ENCODE results near the gene ALG12.

ALG12 gene

DNA sequence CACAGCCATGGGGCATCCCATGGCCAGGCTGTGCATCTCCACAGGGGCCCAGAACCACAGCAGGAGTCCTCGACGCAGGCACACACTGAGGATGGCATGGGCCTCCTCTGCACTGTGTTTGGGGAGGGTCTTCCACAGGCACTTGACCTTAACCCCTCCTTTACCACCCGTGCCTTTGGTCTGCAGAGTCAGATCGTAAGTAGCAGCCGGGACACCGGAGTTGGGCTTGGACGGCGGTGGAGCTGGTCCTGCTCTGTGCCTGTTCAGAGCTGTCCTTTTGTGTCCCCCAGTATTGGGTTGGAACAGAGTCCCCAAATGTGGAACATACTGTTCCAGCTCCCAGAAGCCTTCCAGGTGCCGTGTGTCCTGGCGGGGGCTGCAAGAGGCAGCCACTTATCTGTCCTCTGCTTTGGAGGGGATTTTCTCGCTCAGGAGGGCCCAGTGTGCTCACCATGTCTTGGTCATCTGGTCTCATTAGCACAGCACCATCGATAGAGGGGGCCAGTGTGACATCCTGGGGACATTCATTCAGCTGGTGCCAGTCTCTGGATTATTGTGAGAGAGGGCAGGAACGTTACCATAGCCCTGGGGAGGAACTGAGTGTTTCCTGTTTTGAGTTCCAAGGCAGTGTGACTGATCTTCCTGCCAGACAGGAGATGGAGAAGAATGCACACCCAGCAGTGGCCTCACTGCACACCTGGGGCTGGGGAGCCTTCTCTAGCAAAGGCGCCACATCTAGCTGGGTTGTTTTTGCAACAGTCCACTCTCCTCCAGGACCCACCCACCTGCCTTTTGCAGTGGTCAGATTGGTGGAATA, 12.6 kb upstream of the ALG12 start:
- no peak overlapping the region for H3K4me3 ChIP-seq (ENCODE audit: low read length)
- peak; percentile 66 for DNase-seq (ENCODE audit: low read depth)

DNA sequence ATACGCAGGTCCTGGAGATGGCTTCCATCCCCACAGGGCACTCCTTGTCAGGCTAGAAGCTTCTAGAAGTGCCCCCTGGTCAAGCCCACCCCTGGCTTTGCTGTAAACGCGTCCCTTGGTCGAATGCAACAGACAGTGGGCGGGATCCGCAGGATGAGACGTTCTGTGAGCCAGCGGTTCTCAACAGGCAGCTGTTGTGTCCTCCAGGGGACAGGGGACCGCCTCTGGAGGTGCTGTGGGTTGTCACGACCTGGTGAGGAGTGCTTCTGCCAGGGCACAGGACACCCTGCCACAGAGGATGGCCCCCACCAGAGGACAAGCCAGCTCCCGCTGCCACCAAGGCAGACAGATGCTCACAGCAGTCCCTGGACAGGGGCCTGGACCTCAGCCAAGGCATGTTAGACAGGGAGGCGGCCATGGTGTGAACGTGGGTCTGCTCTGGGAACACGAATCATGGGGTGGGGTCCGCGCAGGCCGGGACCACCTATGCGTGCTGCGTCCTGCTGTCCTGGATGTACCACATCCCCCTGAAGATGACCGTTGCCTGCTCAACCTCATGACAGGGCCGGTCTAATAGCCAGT, 11.8 kb upstream of the ALG12 start:
- DNase-seq (ENCODE audit: low read depth) = no peak
- Histone ChIP-seq H3K36me3 (ENCODE audit: control insufficient read depth, insufficient read depth, low read length, severe bottlenecking) (peaks cover 9% of the 10 kb centered on the region), H3K4me1 (ENCODE audit: control insufficient read depth, insufficient read depth, low read length) (peaks cover 31% of the 10 kb centered on the region), H3K4me3 (ENCODE audit: low read length) (no peak overlapping the region), H3K27me3 (replicated peaks; ENCODE audit: control insufficient read depth, insufficient read depth, low read length) (no peaks in the 10 kb centered on the region), H3K9ac (ENCODE audit: low read length) (no peak overlapping the region), H3K9me3 (ENCODE audit: control insufficient read depth, low read length) (no peaks in the 10 kb centered on the region)

More for the DNA sequence above, 12.6 kb upstream of the ALG12 start:
- Histone ChIP-seq H3K36me3 (ENCODE audit: control insufficient read depth, insufficient read depth, low read length, severe bottlenecking) (peaks cover 3% of the 10 kb centered on the region), H3K9ac (ENCODE audit: low read length) (no peak overlapping the region), H3K9me3 (ENCODE audit: control insufficient read depth, low read length) (no peaks in the 10 kb centered on the region), H3K27me3 (replicated peaks; ENCODE audit: control insufficient read depth, insufficient read depth, low read length) (no peaks in the 10 kb centered on the region), H3K4me1 (ENCODE audit: control insufficient read depth, insufficient read depth, low read length) (peaks cover 31% of the 10 kb centered on the region)

DNA sequence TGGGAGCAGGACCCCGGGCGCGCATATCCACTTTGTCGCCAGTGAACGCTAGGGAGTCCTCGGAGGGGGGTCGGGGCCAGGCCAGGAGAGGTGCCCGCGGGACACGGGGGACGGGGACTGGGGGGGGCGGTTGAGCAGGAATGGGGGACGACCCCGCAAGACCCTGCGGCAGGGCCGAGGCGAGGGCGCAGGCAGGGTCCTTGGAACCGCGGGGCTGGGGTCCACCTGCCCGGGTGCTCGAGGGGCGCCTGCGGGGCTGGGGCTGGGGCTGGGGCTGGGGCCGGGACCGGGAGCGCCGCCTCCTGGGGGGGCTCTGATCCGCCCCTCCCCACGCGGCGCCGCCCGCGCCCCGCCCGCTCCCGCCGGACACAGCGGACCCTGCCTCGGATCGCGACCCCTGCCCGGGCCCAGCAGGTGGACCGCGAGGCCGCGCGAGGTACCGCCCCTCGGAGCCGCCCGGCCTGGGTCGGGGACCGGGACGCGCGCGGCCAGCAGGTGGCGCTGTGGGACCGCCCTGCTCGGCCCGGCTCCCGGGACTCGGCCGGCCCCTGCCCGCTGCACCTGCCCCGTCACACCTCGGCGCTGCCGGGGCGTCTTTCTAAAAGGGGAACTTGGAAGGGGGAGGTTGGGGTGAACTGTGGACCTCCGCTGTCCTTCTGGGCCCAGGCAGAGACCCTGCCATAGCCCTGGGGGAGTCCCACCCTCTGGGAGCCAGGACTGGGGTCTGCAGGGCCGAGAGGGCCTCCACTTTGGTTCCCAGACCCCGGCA, 11.2 kb upstream of the ALG12 start:
- Histone ChIP-seq H3K4me3 (ENCODE audit: low read length) (no peak overlapping the region), H3K9ac (ENCODE audit: low read length) (no peak overlapping the region), H3K9me3 (ENCODE audit: control insufficient read depth, low read length) (no peaks in the 10 kb centered on the region), H3K27me3 (replicated peaks; ENCODE audit: control insufficient read depth, insufficient read depth, low read length) (no peaks in the 10 kb centered on the region), H3K36me3 (ENCODE audit: control insufficient read depth, insufficient read depth, low read length, severe bottlenecking) (peaks cover 10% of the 10 kb centered on the region), H3K4me1 (ENCODE audit: control insufficient read depth, insufficient read depth, low read length) (peaks cover 27% of the 10 kb centered on the region)
- DNase-seq (ENCODE audit: low read depth) = peak; percentile 77

DNA sequence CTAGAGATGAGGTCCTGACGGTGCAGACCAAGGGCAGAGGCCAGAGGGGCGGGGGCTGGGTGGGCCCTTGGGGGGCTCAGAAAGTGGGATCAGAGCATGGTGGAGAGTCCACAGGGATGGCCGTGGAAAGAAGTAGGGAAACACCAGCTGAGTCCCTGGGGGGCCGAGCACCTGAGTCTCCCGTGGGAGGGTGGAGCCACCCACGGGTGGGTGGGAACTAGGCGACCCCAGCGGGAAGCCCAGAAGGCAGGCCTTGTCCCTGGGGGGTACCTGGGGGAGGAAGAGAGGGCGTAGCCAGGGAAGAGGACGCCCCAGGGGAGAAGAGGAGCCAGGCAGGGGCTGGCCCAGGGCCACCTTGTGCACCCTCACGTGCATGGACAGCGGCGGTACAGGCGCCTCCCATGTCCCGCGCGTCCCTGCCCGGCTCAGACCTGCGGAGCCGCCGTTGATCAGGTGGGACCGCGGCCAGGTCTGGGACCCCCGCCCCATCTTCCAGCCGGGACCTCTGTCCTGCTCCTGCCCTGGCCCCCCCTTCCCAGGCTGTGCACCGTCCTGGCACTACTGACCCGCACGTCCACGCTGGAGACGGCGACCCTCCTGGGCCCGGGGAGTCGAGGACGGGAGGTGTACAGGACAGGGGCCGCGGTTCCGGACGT, 10.4 kb upstream of the ALG12 start:
- Histone ChIP-seq H3K27me3 (replicated peaks; ENCODE audit: control insufficient read depth, insufficient read depth, low read length) (no peaks in the 10 kb centered on the region), H3K9ac (ENCODE audit: low read length) (no peak overlapping the region), H3K4me1 (ENCODE audit: control insufficient read depth, insufficient read depth, low read length) (peaks cover 19% of the 10 kb centered on the region), H3K36me3 (ENCODE audit: control insufficient read depth, insufficient read depth, low read length, severe bottlenecking) (peaks cover 10% of the 10 kb centered on the region), H3K9me3 (ENCODE audit: control insufficient read depth, low read length) (no peaks in the 10 kb centered on the region), H3K4me3 (ENCODE audit: low read length) (no peak overlapping the region)
- no peak for DNase-seq (ENCODE audit: low read depth)

DNA sequence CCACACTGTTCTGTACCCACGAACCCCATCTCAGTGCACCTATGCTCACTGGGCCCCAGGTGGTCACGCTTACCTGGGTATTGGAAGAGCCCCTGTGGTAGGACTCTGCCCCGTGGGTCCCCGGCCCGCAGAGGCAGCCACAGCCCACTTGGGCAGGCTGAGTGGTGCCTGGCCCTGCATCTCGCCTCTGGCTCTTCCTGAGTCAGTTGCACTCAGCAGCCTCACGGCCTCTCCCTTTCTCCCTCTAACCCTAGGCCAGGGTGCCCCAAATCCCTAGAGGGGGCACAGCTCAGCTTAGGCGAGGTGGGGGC, 9.9 kb upstream of the ALG12 start:
- Histone ChIP-seq H3K9ac (ENCODE audit: low read length) (no peak overlapping the region), H3K27me3 (replicated peaks; ENCODE audit: control insufficient read depth, insufficient read depth, low read length) (no peaks in the 10 kb centered on the region), H3K36me3 (ENCODE audit: control insufficient read depth, insufficient read depth, low read length, severe bottlenecking) (peaks cover 13% of the 10 kb centered on the region), H3K4me3 (ENCODE audit: low read length) (no peak overlapping the region), H3K9me3 (ENCODE audit: control insufficient read depth, low read length) (no peaks in the 10 kb centered on the region), H3K4me1 (ENCODE audit: control insufficient read depth, insufficient read depth, low read length) (peaks cover 14% of the 10 kb centered on the region)
- DNase-seq (ENCODE audit: low read depth) = no peak

DNA sequence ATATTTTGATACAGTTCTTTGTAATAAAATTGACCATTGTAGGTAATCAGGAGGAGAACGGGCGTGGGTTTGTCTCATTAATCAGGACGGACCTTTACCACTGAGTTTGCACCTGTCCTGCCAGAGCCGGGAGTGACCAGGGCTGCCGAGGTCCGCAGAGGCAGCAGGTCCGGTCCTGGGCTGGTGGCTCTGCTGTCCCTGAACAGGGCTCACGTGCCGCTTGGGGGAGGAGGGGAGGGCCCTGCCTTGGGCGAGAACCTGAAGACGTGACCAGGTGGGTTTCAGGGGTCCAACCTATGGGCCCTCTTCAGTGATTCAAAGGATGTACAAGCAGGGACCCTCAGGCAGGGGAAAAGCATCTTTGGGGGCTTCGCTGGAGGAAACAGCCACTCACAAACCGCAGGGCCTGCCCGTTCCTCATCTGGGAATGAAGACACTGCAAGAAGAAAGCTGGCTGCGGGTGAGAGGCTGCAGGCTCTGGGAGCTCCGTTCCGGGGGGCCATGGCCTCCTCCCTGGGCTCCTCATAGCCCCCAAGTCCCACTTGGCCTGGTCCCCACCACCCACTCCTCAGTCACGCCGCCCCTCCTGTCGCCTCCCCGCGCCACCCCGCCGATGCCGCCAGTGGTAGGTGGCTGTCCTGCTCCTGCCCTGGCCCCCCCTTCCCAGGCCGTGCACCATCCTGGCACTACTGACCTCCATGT, 9.4 kb upstream of the ALG12 start:
- H3K9me3 ChIP-seq (ENCODE audit: control insufficient read depth, low read length) = no peaks in the 10 kb centered on the region
- H3K9ac ChIP-seq (ENCODE audit: low read length) = no peak overlapping the region
- H3K36me3 ChIP-seq (ENCODE audit: control insufficient read depth, insufficient read depth, low read length, severe bottlenecking) = peaks cover 13% of the 10 kb centered on the region
- no peak overlapping the region for H3K4me3 ChIP-seq (ENCODE audit: low read length)
- peaks cover 11% of the 10 kb centered on the region for H3K4me1 ChIP-seq (ENCODE audit: control insufficient read depth, insufficient read depth, low read length)
- H3K27me3 ChIP-seq (replicated peaks; ENCODE audit: control insufficient read depth, insufficient read depth, low read length) = no peaks in the 10 kb centered on the region
- DNase-seq (ENCODE audit: low read depth) = no peak

DNA sequence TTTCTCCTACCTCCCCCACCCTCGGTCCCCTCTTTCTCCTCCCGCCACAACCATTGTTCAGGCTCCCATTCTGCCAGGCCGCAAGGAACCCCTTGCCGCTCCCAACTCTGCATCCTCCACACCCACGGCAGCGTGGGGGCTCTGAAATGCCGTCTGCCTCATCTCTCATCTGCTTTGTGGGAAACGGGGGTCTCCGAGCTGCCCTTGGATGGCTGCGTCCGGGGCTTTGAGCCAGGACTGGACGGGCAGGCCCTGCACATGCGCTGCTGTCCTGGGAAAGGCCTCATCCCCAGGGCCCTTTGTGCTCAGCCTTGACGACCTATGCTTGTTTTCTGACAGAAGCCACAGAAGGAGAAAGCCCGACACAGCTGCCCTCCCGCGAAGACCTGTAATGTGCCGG, 8.7 kb upstream of the ALG12 start:
- Histone ChIP-seq H3K4me1 (ENCODE audit: control insufficient read depth, insufficient read depth, low read length) (peaks cover 11% of the 10 kb centered on the region), H3K9me3 (ENCODE audit: control insufficient read depth, low read length) (no peaks in the 10 kb centered on the region), H3K4me3 (ENCODE audit: low read length) (no peak overlapping the region), H3K36me3 (ENCODE audit: control insufficient read depth, insufficient read depth, low read length, severe bottlenecking) (peaks cover 13% of the 10 kb centered on the region), H3K27me3 (replicated peaks; ENCODE audit: control insufficient read depth, insufficient read depth, low read length) (no peaks in the 10 kb centered on the region), H3K9ac (ENCODE audit: low read length) (no peak overlapping the region)
- no peak for DNase-seq (ENCODE audit: low read depth)

DNA sequence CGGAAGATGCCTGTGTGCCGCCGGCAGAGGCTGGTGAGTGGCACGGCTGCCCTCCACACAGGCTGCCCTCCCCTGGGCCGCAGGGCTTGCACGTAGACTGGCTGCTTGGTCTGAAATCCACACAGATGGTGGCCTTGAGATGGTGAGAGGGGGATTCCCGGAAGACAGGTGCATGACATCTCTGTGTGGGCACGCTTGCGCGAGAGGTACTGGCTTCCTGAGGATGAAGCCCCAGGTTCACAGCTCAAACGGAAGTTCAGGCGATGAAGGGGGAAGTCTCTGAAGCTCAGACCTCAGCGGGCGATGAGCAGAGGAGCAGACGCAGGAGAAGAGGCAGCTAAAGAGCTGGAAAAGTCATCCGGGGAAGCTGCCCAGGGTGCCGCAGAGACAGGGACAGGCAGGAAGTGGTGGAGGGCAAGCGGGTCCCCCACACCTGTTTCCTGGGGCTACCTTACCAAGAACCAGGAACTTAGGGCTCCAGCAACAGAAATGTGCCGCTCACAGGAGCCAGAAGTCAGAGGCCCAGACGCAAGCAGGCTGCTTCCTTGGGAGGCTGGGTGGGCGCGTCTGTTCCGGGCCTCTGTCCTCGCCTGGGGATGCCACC, 7.4 kb upstream of the ALG12 start:
- peaks cover 5% of the 10 kb centered on the region for H3K4me1 ChIP-seq (ENCODE audit: control insufficient read depth, insufficient read depth, low read length)

DNA sequence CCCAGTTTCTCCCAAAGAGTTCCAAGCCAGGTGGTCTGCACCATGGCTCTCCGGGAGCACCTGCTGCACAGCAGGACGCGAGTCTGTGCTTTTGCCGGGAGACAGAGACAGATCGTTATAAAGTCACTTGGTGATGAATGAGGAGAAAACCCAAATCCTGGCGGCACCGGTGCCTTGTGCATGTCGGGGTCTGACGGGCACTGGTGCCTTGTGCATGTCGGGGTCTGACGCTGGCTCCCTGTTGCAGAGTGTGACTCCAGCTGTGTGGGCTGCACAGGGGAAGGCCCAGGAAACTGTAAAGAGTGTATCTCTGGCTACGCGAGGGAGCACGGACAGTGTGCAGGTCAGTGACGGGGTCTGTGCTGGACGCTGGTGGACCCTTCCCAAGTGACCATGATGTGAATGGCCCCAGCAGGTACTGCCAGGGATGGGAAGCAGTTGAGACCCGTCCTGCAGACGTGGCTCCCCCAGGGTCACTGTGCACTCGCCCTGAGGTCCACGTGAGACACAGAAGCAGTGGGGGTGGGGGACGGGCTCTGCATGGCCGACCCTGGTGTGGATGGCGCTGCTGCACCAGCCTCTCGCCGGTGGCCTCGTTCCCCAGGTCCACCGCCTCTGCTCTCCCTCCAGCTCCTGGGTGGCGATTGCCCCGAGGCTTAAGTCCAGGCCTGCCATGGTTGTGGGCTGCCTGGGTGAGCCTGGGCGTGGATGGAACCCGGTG, 6.0 kb upstream of the ALG12 start:
- Histone ChIP-seq H3K27me3 (replicated peaks; ENCODE audit: control insufficient read depth, insufficient read depth, low read length) (no peaks in the 10 kb centered on the region), H3K4me3 (ENCODE audit: low read length) (no peak overlapping the region), H3K36me3 (ENCODE audit: control insufficient read depth, insufficient read depth, low read length, severe bottlenecking) (peaks cover 13% of the 10 kb centered on the region), H3K9ac (ENCODE audit: low read length) (no peak overlapping the region), H3K4me1 (ENCODE audit: control insufficient read depth, insufficient read depth, low read length) (peaks cover 5% of the 10 kb centered on the region), H3K9me3 (ENCODE audit: control insufficient read depth, low read length) (no peaks in the 10 kb centered on the region)
- DNase-seq (ENCODE audit: low read depth) = no peak

More for the DNA sequence above, 7.4 kb upstream of the ALG12 start:
- no peaks in the 10 kb centered on the region for H3K27me3 ChIP-seq (replicated peaks; ENCODE audit: control insufficient read depth, insufficient read depth, low read length)
- peaks cover 13% of the 10 kb centered on the region for H3K36me3 ChIP-seq (ENCODE audit: control insufficient read depth, insufficient read depth, low read length, severe bottlenecking)
- no peaks in the 10 kb centered on the region for H3K9me3 ChIP-seq (ENCODE audit: control insufficient read depth, low read length)
- no peak overlapping the region for H3K4me3 ChIP-seq (ENCODE audit: low read length)
- H3K9ac ChIP-seq (ENCODE audit: low read length) = no peak overlapping the region
- DNase-seq (ENCODE audit: low read depth) = no peak

DNA sequence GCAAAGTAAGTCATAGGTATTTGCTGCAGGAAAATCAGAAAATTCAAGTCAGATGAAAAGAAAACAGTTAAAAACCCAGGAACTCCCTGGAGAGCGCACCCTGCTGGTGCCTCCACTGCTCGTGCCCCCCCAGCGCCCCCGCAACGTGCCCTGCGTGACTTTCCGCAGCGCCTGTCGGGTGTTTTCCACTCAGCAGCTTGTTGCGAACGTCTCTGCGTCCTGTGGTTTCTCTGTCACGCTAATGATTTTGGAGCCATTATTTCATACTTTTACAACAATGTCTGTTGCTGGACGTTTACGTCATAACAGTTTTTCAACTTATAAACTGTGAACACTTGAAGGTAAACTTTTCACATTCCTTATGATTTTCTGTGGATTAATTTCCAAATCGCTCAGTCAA, 5.2 kb upstream of the ALG12 start:
- Histone ChIP-seq H3K4me1 (ENCODE audit: control insufficient read depth, insufficient read depth, low read length) (peaks cover 9% of the 10 kb centered on the region), H3K4me3 (ENCODE audit: low read length) (no peak overlapping the region), H3K9me3 (ENCODE audit: control insufficient read depth, low read length) (no peaks in the 10 kb centered on the region), H3K27me3 (replicated peaks; ENCODE audit: control insufficient read depth, insufficient read depth, low read length) (no peaks in the 10 kb centered on the region), H3K9ac (ENCODE audit: low read length) (no peak overlapping the region), H3K36me3 (ENCODE audit: control insufficient read depth, insufficient read depth, low read length, severe bottlenecking) (peaks cover 13% of the 10 kb centered on the region)
- no peak for DNase-seq (ENCODE audit: low read depth)

Measured in adipocyte (in vitro differentiated cells).